ENCODE data around the gene NR2C2.

GRCh38 chr3:15096046-15096445 is 148.7 kb downstream of the NR2C2 start:
- TF ChIP-seq, protein P1, sequence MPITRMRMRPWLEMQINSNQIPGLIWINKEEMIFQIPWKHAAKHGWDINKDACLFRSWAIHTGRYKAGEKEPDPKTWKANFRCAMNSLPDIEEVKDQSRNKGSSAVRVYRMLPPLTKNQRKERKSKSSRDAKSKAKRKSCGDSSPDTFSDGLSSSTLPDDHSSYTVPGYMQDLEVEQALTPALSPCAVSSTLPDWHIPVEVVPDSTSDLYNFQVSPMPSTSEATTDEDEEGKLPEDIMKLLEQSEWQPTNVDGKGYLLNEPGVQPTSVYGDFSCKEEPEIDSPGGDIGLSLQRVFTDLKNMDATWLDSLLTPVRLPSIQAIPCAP (CRISPR knock-in tag; IDR thresholded peaks at IDR 0.05; ENCODE audit: borderline replicate concordance), result no peak
- TF ChIP-seq, protein P2, sequence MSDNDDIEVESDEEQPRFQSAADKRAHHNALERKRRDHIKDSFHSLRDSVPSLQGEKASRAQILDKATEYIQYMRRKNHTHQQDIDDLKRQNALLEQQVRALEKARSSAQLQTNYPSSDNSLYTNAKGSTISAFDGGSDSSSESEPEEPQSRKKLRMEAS (CRISPR knock-in tag; IDR thresholded peaks at IDR 0.05), result no peak
- TF ChIP-seq, protein P3, sequence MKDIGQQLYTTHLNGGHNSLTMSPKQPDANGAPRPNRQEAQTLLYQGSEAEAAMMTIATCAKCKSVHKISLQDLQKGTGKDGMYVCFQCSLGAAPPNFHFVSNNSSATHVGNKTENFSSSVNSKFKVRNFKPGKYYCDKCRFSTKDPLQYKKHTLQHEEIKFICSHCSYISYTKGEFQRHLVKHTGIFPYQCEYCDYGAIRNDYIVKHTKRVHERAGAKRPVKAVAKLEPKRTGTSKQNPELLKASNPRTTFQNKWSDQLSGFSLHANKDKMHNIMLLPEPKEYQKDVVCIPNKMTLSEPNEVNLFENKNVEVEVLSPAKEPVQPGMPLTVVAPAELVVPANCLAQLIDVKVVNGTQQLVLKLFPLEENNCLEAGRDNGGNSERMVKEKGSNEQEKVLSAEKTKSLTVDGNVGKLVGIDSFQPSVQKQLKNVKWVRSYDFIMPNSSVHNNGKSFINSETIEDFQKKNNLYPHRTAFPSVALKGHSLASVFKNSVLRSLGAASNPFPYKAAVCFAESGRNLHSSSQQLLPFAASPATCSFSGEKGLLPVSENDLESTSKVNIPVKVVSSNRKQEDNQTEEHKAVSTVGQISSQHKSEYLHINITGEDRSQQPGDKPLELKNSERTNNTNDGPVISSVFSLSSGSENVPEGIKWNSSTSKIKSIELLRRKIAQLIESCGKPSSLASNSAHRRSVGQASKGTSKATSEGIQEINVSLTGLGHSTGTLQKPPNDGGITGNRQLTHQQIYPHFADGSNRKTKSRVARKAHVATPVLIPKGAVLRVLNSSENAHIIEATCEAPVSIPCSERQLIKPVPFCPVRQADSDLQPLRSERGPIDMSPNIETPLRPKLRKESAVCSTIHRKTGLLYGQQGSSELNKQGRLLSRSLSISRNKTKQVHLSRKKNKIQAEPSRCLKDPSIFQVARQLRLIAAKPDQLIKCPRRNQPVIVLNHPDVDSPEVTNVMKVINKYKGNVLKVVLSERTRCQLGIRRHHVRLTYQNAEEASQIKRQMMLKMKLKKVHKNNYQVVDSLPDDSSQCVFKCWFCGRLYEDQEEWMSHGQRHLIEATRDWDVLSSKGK (CRISPR knock-in tag; IDR thresholded peaks at IDR 0.05), result no peak
- TF ChIP-seq, protein P4, sequence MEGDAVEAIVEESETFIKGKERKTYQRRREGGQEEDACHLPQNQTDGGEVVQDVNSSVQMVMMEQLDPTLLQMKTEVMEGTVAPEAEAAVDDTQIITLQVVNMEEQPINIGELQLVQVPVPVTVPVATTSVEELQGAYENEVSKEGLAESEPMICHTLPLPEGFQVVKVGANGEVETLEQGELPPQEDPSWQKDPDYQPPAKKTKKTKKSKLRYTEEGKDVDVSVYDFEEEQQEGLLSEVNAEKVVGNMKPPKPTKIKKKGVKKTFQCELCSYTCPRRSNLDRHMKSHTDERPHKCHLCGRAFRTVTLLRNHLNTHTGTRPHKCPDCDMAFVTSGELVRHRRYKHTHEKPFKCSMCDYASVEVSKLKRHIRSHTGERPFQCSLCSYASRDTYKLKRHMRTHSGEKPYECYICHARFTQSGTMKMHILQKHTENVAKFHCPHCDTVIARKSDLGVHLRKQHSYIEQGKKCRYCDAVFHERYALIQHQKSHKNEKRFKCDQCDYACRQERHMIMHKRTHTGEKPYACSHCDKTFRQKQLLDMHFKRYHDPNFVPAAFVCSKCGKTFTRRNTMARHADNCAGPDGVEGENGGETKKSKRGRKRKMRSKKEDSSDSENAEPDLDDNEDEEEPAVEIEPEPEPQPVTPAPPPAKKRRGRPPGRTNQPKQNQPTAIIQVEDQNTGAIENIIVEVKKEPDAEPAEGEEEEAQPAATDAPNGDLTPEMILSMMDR (IDR thresholded peaks at IDR 0.05 in 2 of 3, conservative IDR thresholded peaks at IDR 0.05 in 1 of 3; ENCODE audit: insufficient read depth in 2 of 3, low read depth in 1 of 3, low read length in 3 of 3), result no peak
- TF ChIP-seq, protein P5, sequence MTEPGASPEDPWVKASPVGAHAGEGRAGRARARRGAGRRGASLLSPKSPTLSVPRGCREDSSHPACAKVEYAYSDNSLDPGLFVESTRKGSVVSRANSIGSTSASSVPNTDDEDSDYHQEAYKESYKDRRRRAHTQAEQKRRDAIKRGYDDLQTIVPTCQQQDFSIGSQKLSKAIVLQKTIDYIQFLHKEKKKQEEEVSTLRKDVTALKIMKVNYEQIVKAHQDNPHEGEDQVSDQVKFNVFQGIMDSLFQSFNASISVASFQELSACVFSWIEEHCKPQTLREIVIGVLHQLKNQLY (CRISPR knock-in tag; conservative IDR thresholded peaks at IDR 0.05), result no peak
- TF ChIP-seq ZBTB43 (CRISPR knock-in tag; IDR thresholded peaks at IDR 0.05), result no peak
- TF ChIP-seq POLR2G (IDR thresholded peaks at IDR 0.05; ENCODE audit: low read depth, low read length), result no peak
- no peak for TF ChIP-seq ZNF830 (CRISPR knock-in tag; IDR thresholded peaks at IDR 0.05)
- no peak for TF ChIP-seq MED1 (CRISPR knock-in tag; IDR thresholded peaks at IDR 0.05; ENCODE audit: borderline replicate concordance)
- TF ChIP-seq HLTF (IDR thresholded peaks at IDR 0.05), result no peak
